ENCODE results near the gene PTPMT1.
"Not testable (repeated sequence)": the region's sequence is repeated elsewhere in the genome, so short reads cannot be mapped to it uniquely, and the experiment has no call there.

The PTPMT1 gene

DNA sequence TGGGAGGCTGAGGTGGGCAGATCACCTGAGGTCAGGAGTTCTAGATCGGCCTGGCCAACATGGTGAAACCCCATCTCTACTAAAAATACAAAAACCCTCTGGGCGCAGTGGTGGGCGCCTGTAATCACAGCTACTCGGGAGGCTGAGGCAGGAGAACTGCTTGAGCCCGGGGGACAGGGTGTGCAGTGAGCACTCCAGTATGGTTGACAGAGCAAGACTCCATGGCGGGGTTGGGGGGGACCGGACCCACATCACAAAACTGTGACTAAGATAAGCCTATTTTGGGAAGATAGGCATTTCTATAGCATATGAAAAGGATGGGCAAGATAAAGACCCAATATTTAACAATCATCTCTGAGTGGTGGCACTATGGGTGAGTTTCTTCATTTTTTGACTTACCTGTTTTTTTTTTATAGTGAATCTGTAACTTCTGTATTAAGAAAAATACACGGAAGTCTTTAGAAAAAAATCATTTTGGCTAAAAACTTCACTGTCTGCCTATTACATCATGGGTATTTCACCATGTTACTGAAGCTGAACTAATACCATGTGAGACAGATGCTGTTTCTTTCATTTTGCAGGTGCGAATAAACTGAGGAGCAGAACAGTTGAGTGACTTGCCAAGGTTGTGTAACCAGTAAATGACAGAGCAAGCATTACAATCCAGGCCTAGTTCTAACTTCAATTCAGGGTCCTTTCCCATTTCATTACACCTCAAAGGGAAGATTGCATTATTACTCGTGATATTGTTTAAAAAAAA lies 14.9 kb upstream of the PTPMT1 start:
- DNase-seq = no peak

DNA sequence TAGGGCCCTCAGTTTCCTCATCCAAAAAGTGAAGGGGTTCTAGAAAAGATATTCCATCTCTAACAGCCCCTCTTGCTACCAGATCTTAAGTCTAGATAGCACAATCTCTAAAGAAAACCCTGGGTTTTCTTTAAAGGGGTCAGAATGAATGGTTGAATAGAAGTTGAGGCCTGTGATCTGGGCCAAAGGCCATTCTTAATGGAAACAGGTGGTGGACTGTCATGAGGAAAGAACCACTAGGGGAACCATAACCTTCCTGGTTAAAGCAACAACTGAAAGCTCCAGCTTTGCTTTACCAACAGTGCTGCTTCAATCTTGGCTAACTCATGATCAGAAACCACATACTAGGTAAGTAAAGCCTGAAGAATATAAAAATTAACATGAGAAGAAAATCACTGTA lies 14.3 kb upstream of the PTPMT1 start:
- DNase-seq = peak; percentile 9

DNA sequence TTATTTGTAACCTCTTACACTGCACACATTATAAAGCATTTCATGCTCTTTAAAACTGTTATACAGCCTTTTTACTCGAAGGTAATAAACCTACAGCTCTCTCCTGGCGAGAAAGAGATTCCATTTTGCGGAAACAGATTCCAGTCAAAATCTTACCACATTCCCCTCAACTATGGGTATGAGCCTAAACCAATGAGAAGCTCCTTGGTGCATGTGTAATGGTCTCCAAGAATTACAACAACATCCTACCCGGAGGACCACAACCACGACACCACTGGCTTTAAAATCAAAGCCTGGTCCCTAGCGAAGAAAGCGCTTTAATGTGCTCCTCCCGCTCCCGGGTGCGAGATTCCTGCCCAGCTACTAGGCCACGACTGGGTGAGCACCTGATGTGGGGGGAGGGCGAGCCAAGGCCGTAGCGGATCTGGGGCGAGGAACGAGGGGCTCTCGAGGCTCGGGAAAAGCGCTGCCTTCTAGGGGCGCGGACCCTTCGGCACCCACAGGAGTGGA lies 13.3 kb upstream of the PTPMT1 start:
- no peak for DNase-seq

DNA sequence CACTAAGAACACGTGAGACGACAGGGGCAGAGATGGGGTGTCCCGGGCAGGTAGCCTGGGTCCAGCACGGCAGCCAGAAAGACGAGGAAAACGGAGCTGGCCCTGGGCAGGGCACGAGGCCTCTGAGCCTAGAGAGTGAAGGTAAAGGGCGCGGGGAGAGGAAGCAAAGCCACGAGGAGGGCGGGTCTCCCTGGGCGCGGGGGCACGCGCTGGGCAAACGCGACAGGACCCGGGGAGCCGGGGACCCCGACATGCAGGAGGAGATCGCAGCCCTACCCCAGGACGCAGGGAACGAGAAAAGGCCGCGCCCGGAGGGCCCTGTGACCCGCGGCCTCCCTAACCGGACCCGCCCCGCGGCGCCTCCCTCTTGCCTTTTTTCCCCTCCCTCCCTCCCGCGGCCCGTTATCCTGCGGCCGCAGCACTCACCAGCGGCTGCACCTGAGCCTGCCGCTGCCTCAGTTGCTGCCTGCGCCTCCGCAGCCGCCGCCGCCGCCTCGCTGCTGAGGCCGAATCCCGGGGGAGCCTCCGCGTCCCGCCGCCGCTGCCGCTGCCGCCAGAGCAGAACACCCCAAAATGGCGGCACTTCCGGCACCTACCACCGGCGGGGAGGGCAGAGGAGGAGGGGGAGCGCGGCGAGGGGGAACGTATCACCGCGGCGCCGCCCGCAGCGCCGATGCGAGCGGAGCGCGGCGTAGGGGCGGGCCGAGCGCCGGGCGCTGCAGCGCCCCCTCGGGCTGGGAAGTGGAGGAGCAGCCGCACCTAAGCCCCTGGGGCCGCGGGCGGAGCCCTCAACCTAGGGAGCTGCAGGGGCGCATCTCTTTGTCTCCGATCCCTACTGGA lies 12.6 kb upstream of the PTPMT1 start, which contains the start of gene CELF1:
Gene CELF1 (minus strand): TSS at position 567 of the 840 bp plus-strand sequence. CDS start 53,609 bp downstream, outside the sequence.
- peak; percentile 94 for DNase-seq

DNA sequence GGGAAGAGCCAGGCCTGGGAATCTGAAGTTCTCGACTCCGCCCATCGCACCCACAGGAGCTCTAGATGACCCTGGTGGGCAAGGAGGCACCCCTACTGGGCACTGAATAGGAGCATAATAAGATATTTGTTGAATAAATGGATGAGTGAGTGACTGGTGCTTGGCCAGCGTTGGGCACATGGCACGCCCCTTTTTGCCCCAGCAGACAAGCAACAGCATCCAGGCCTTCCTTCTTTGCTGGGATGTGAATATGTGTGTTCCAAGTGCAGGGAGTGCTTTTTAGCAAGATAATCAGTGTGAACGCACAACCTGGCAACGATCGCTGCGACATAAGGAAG lies 12.0 kb upstream of the PTPMT1 start:
- no peak for DNase-seq

DNA sequence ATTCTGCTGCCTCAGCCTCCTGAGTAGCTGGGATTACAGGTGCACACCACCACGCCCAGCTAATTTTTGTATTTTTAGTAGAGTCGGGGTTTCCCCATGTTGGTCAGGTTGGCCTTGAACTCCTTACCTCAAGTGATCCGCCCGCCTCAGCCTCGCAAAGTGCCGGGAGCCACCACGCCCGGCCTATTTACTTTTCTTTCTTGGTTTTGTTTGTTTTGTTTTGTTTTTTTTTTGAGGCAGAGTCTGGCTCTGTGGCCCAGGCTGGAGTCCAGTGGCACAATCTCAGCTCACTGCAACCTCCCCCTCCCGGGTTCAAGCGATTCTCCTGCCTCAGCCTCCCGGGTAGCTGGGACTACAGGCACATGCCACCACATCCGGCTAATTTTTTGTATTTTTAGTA lies 8.4 kb upstream of the PTPMT1 start:
- not testable (repeated sequence) for DNase-seq

DNA sequence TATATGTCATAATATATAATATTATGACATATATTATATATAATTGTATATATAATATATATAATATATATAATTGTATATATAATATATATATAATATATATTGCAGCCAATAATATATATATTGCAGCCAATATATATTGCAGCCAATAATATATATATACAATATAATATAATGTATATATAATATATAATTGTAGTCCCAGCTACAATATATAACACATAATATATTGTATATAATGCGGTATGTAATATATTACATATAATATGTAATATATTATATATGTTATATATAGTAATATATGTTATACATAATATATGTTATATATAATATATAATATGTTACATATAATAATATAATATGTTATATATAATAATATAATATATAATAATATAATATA lies 6.7 kb upstream of the PTPMT1 start:
- no peak for DNase-seq

DNA sequence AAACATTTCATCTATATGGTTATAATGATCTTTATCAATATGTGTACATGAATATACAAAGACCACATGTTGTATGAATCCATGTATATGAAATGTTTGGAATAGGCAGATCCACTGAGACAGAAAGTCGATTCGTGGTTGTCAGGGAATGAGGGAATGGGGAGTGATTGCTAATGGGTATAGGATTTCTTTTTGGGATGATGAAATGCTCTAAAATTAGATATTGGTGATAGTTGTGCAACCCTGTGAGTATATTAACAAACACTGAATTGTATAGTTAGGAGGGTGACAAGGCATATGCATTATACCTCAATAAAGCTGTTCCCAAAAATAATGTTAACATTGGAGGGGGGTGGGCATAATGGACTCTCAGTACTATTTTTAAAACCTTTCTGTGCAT lies 5.0 kb upstream of the PTPMT1 start:
- no peak for DNase-seq

DNA sequence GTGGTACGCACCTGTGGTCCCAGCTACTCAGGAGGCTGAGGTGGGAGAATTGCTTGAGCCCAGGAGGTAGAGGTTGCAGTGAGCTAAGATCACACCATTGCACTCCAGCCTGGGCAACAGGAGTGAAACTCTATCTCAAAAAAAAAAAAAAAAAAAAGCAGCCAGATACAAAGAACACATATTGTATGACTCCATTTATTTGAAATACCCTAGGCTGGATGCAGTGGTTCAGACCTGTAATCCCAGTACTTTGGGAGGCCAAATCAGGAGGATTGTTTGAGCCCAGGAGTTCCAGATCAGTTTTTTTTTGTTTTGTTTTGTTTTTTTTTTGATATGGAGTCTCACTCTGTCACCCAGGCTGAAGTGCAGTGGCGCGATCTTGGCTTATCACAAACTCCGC lies 3.0 kb upstream of the PTPMT1 start:
- not testable (repeated sequence) for DNase-seq

DNA sequence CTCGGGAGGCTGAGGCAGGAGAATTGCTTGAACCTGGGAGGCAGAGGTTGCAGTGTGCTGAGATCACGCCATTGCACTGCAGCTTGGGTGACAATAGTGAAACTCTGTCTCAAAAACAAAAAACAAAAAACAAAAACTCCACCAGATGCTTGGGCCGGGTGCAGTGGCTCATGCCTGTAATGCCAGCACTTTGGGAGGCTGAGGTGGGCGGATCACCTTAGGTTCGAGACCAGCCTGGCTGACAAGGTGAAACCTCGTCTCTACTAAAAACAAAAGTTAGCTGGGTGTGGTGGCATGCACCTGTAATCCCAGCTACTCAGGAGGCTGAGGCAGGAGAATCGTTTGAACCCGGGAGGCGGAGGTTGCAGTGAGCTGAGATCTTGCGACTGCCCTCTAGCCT lies 1.0 kb upstream of the PTPMT1 start:
- DNase-seq = not testable (repeated sequence)

DNA sequence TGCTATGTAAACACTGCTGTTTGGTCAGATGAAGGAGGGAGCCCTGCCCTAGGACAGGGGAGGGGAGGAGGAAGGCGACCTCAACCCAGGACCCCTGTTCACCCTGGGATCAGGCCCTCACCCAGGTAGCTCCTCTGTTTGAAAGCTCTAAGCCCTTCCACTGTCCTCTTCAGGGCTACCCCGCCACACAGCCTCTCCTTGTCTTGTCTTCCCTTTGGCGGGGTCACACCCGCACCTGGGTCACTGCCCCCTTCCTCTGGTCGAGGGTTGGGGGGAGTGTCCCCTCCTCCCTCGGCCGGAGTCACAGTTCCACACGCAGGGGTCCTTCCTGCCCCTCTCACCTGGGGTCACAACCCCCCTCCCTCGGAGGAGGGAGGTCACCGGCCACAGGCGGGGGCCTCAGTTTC lies 463 bp upstream of the PTPMT1 start:
- no peak for DNase-seq

DNA sequence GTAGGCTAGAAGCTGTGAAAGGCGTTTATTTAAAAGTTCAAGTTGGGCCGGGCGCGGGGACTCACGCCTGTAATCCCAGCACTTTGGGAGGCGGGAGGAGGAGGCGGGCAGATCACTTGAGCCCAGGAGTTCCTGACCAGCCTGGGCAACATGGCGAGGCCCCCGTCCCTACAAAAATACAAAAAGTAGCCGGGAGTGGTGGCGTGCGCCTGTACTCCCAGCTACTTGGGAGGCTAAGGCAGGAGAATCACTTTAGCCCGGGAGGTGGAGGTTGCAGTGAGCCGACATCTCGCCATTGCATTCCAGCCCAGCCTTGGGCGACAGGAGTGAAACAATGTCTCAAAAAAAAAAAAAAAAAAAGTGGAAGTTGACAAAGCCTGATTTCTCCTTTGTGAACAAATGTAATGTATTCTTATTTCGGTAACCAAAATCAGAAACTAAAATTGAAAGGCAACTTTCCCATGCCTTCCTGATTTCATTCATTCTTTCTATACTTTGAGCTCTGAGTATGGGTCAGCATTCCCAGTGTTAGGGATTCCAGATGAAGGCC lies 825 bp downstream of the PTPMT1 start:
- peak; percentile 30 for DNase-seq

DNA sequence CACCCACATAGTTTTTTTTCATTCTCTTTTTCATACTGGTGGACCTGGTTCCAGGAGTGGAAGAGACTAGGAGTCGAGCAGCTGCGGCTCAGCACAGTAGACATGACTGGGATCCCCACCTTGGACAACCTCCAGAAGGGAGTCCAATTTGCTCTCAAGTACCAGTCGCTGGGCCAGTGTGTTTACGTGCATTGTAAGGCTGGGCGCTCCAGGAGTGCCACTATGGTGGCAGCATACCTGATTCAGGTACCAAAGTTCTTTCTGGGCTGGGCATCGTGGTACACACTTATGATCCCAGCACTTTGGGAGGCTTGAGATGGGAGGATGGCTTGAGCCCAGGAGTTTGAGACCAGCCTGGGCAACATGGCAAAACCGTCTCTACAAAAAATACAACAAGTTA lies 4.2 kb downstream of the PTPMT1 start:
- no peak for DNase-seq

DNA sequence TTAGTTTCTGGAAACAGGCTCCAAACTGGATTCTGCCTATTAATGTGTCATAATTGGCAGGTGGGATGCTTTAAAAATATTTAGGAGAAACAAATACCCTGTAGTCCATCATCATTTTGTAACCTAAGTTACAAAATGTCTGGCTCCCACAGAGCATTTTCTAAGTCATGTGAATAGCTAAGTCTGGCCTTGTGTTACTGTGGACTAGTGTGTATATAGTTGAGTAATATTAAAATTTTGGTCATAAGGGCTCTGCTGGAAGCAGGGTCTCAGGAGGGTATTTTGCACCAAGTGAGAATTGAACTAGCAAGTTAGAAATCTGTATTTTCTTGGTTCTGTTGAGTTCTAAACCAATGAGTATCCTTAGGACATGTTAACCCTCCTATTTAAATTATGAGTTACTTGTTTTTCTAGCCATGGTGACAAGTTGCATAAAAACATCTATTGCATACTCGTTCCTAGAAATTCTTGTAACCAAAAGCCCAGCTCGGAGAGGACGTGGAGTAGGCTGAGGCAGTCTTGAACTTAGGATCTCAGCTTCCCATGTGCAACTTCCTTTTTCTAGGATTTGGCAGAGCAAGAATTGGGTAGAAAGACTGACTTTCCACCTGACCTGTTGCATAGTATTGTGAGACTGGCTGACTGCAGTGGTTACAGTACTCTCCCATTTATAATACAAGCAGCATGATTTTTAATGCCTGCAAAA lies 5.4 kb downstream of the PTPMT1 start:
- no peak for DNase-seq

DNA sequence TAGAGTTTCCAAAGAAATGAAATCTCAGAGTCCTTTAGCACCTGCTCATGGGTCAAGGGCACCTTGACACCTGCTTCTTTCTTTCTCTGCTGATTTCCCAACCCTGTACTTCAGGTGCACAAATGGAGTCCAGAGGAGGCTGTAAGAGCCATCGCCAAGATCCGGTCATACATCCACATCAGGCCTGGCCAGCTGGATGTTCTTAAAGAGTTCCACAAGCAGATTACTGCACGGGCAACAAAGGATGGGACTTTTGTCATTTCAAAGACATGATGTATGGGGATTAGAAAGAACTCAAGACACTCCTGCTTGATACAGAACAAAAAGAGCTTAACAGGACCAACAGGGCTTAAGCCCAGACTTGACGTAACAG lies 5.9 kb downstream of the PTPMT1 start:
- no peak for DNase-seq

DNA sequence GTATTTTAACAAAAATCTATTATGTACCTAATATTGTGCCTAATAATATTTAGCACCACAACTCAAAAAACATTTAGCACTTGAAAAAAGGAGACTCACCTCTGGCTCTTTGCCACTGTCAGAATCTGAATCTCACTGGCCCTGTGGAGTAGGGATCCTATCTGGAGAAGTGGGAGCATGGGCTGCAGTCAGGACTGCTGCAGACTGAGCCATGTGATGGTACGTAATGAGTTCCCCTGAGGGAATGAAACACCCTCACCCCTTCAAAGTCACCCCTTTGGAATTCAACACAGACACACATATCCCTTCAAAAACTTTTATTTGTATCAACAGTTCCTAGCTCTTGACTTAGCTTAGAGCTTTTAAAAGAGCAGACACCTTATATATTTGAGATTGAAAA lies 6.5 kb downstream of the PTPMT1 start:
- DNase-seq = no peak

DNA sequence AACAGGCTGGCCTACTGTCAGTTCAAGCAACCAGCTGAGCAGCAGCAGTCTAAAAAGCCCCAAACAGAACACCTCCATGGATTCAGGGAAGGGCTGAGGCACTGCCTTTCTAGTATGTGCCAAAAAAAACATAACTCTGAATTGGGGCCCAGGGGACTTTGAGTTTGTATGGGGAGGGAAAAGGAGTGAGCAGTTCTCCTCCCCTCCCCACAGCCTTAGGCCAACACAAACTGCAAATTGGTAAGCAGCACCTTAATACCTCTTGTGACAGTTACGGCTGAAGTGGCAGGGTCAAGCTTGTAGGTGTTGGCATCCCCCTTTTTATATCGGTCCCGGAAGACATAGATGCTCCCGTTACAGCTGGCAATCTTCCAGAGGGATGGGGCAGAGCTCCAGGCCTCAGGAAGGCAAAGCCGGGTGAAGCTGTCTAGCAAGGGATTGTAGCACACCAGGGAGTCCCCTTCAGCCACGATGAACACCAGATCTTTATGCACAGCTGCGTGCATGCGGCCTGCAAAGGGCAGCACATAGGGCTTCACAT lies 7.4 kb downstream of the PTPMT1 start:
- no peak for DNase-seq

DNA sequence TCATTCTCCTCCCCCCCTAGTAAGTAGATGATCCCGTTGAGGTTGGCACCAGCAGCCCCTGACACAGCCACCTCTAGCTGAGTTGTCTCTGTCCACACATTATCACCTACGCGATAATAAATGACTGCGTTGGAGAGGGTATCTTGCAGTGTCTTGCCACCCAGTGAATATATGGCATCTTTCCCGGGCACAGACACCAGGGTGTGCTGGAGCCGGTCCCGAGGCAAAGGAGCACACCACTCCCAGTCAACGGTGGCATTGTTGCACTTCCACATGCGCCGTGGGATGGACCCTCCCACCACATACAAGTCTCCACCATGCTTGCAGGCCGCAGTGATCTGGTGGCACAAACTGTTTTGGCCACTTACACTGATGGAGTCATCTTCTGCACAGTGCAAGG lies 7.9 kb downstream of the PTPMT1 start:
- no peak for DNase-seq

DNA sequence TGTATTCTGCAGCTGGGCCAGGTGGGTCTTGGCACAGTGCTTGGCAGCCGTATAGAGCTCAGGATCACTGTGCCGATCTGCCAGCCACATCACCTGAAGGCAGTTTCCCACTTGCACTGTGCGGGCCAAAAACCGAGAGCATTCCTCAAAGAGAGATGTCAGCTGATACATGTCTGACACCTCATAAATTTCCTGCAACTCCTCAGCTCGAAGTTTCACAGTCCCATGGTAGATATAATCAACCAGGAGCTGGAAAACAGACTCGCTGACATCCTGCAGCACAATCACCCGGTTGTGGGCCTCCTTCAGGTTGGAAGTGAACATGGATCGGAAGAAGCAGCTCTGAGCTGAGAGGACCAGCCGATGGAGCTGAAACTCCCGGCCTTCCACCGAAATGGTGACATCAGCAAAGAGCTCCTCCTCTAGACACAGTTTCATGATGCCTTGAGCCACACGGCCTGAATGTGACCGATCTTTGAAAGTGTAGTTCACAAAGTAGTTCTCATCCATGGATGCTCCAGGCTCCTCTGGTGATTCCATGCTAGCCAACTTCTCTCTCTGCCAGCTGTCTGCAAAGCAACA lies 12.2 kb downstream of the PTPMT1 start:
- DNase-seq = no peak

DNA sequence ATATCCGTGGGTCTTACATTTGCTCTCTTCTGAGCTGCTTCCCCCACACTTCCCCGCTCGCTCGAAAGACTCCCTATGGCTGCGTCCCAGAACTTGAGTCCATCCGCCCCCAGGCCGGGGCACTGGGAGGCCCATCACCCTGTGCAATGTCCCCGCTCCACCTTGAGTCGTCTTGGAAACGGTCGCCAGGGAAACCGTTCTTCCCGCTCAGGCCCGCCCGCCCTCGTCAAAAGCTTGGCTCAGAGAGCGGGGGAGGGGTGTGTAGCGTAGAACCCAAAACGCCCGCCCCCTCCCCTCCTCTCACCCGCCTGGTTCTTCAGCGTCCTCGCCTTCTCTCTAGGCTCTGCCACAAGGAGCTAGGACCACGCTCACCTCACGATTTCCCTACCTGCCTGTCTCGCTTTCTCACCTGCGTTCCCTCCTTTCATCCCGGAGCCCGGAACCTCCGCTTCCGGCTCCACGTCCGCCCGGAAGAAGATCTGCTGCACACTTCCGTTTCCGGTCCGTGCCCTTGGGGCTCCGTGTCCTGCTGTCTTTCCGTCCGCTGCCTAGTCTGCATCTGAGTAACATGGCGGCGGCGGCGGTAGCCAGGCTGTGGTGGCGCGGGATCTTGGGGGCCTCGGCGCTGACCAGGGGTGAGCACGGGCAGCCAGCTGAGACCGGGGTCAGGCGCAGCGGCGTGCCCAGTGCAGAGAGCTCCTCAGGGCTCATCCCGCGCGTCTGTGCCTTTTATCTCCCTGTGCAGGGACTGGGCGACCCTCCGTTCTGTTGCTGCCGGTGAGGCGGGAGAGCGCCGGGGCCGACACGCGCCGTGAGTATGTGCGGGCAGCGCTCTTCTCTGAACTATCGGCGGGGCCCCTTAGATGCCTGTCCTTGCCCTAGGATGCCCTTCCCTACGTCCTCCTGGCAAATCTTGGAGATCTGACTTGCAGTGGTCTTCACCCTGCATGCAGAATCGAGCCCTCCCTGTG lies 13.4 kb downstream of the PTPMT1 start, which contains the start of the genes KBTBD4 and NDUFS3:
Gene KBTBD4 (minus strand): TSS at position 447 of the 971 bp plus-strand sequence. CDS start 19 bp downstream, at position 428.
Gene NDUFS3 (plus strand): TSS at position 551 of the 971 bp plus-strand sequence. CDS start 18 bp downstream, at position 569.
- DNase-seq = peak; percentile 86

DNA sequence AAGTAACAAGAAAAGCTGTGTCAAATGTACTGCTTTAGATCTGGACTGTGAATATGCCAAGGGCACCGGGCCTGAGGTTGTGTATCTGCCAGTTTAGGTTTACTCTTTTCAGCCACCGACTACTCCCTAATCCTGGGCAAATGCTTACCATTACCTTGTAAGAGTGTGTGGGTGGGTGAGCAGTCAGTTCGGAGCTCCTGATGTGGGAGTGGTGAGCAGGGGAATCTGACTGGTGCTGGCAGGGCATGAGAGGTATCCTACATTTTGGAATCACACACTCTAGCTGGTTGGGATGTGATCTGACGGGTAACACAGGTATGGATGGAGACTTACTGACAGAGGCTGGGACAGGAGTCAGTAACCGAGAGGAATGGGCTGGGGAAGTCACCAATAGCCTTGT lies 18.4 kb downstream of the PTPMT1 start:
- DNase-seq = no peak
